Trophoblast cell (in vitro differentiated cells and primary cell): ENCODE results near the gene ART1.
"Not testable (repeated sequence)": the region's sequence is repeated elsewhere in the genome, so short reads cannot be mapped to it uniquely, and the experiment has no call there.

Experiments used
- DNase-seq, 2 donors: peaks; one replicate each; pipeline ENCODE4 v3.0.0-alpha.2; 2016
- H2AFZ ChIP-seq: 2 replicates; pipeline ENCODE4 v1.6.1; 2013; ENCODE audit warnings: low read length, moderate library complexity, mild to moderate bottlenecking; ENCODE audit not compliant: insufficient read depth, poor library complexity
- H2AK5ac ChIP-seq: 2 replicates; pipeline ENCODE4 v1.6.1; 2013; ENCODE audit warnings: mild to moderate bottlenecking, low read length
- H2BK120ac ChIP-seq: 2 replicates; pipeline ENCODE4 v1.6.1; 2013; ENCODE audit warnings: low read length, mild to moderate bottlenecking, moderate library complexity; ENCODE audit not compliant: insufficient read depth, poor library complexity
- H2BK12ac ChIP-seq: 2 replicates; pipeline ENCODE4 v1.6.1; 2013; ENCODE audit warnings: mild to moderate bottlenecking, low read length, moderate library complexity
- H2BK5ac ChIP-seq: 2 replicates; pipeline ENCODE4 v1.6.1; 2013; ENCODE audit warnings: low read length, low read depth, moderate library complexity, mild to moderate bottlenecking; ENCODE audit not compliant: poor library complexity
- H3K14ac ChIP-seq: 2 replicates; pipeline ENCODE4 v1.6.1; 2013; ENCODE audit warnings: mild to moderate bottlenecking, low read length
- H3K18ac ChIP-seq: 2 replicates; pipeline ENCODE4 v1.6.1; 2013; ENCODE audit warnings: mild to moderate bottlenecking, low read length
- H3K23ac ChIP-seq: 2 replicates; pipeline ENCODE4 v1.6.1; 2013; ENCODE audit warnings: low read length
- H3K27ac ChIP-seq: 2 replicates; pipeline ENCODE4 v1.5.1; 2013; ENCODE audit warnings: low read depth, mild to moderate bottlenecking, inconsistent platforms, low read length, moderate library complexity
- H3K27me3 ChIP-seq: 2 replicates; pipeline ENCODE4 v1.6.1; 2013; ENCODE audit warnings: inconsistent platforms, mild to moderate bottlenecking, low read length, moderate library complexity; ENCODE audit not compliant: insufficient read depth
- H3K36me3 ChIP-seq, 2 experiments: 1 replicate in 1 of 2; 2 replicates in 1 of 2; pipeline ENCODE4 v1.6.1; 2013; ENCODE audit warnings: low read length in 2 of 2, mild to moderate bottlenecking in 2 of 2, moderate library complexity in 1 of 2; ENCODE audit not compliant: insufficient read depth in 2 of 2, control insufficient read depth in 1 of 2
- H3K4ac ChIP-seq: 2 replicates; pipeline ENCODE4 v1.6.1; 2013; ENCODE audit warnings: low read depth, mild to moderate bottlenecking, low read length, moderate library complexity
- H3K4me1 ChIP-seq, 2 experiments: 1 replicate in 1 of 2; 2 replicates in 1 of 2; pipeline ENCODE4 v1.6.1; 2013; ENCODE audit warnings: low read length in 2 of 2, mild to moderate bottlenecking in 2 of 2, moderate library complexity in 1 of 2; ENCODE audit not compliant: insufficient read depth in 2 of 2, control insufficient read depth in 1 of 2
- H3K4me2 ChIP-seq: 2 replicates; pipeline ENCODE4 v1.6.1; 2013; ENCODE audit warnings: inconsistent platforms, mild to moderate bottlenecking, low read length, moderate library complexity
- H3K4me3 ChIP-seq: 2 replicates; pipeline ENCODE4 v1.5.1; 2013; ENCODE audit warnings: mild to moderate bottlenecking, low read depth, low read length, inconsistent platforms
- H3K79me1 ChIP-seq: one replicate; pipeline ENCODE4 v1.6.1; 2013; ENCODE audit warnings: low read length
- H3K79me2 ChIP-seq: 2 replicates; pipeline ENCODE4 v1.6.1; 2013; ENCODE audit warnings: low read length, mild to moderate bottlenecking; ENCODE audit not compliant: control insufficient read depth, insufficient read depth, poor library complexity
- H3K9ac ChIP-seq: 2 replicates; pipeline ENCODE4 v1.6.1; 2013; ENCODE audit warnings: mild to moderate bottlenecking, low read length
- H3K9me3 ChIP-seq: 2 replicates; pipeline ENCODE4 v1.6.1; 2013; ENCODE audit warnings: low read depth, mild to moderate bottlenecking, control low read depth, inconsistent platforms, low read length; ENCODE audit not compliant: insufficient read depth
- H4K12ac ChIP-seq: 2 replicates; pipeline ENCODE4 v1.6.1; 2013; ENCODE audit warnings: low read depth, mild to moderate bottlenecking, low read length, moderate library complexity
- H4K8ac ChIP-seq: 2 replicates; pipeline ENCODE4 v1.6.1; 2013; ENCODE audit warnings: low read depth, mild to moderate bottlenecking, low read length, moderate library complexity
- H4K91ac ChIP-seq: one replicate; pipeline ENCODE4 v1.6.1; 2013; ENCODE audit warnings: low read depth, mild to moderate bottlenecking, low read length, moderate library complexity
- WGBS: extraction: QIAGEN DNeasy Blood & Tissue Kit; methylation state at CpG from one replicate; pipeline ENCODE4 v1.1.7; 2013; ENCODE audit warnings: missing lambda C conversion rate; ENCODE audit not compliant: insufficient read length, insufficient coverage; ENCODE audit errors: extremely low coverage; 5-methylcytosine and 5-hydroxymethylcytosine counted together

ART1 gene

DNA sequence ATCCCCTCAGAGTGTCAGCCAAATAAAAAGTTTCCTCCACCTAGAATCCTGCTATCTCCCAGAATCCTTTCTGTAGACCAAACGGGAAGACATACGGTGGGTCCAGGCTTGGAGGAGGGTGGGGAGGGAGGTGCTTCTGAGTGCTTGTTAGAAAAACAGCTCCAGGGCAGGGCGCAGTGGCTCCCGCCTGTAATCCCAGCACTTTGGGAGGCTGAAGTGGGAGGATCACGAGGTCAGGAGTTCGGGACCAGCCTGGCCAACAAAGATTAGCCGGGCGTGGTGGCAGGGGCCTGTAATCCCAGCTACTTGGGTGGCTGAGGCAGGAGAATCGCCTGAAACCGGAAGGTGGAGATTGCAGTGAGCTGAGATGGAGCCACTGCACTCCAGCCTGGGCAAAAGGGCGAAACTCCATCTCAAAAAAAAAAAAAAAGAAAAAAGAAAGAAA lies 1.8 kb upstream of the ART1 start:
- H3K36me3 ChIP-seq, H3K9me3 ChIP-seq, H3K27ac ChIP-seq, H3K27me3 ChIP-seq, H3K79me2 ChIP-seq, H2BK5ac ChIP-seq, DNase-seq, H3K4me3 ChIP-seq, H4K91ac ChIP-seq, H3K14ac ChIP-seq, H3K4ac ChIP-seq, H3K79me1 ChIP-seq, H3K23ac ChIP-seq, H3K9ac ChIP-seq, H2AK5ac ChIP-seq, H2BK12ac ChIP-seq, H4K12ac ChIP-seq, H2BK120ac ChIP-seq, H3K18ac ChIP-seq: not testable (repeated sequence)
- Histone ChIP-seq H2AFZ (peak overlapping the region; percentile 80), H3K4me2 (peak overlapping the region; percentile 86), H4K8ac (peak overlapping the region; percentile 21), H3K4me1 (peaks cover 12% of the 10 kb centered on the region in 2 experiments)
- WGBS: no CpG with 5 or more reads among the region's 11 CpGs

DNA sequence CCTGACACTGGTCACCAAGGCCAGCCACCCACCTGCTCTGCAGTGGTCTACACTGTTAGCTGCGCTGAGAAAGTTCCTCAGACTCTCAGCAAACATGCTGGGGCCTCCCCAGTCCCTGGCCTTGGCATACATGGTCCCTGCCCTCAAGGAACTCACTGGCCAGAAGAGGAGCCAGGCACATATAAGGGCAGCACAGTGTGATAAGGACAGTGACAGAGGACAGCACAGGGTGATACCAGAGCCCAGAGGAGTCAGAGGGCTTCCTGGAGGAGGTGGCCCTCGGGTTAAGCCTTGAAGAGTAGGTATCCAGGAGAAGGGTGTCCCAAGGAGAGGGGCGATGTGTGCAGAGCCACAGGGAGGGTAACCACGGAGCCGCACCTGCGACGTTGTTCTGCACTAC lies 624 bp downstream of the ART1 start:
- H2BK5ac ChIP-seq: no peak overlapping the region
- no peak overlapping the region for H3K27ac ChIP-seq
- no peak overlapping the region for H3K4me2 ChIP-seq
- no peak overlapping the region for H3K14ac ChIP-seq
- H3K9ac ChIP-seq: no peak overlapping the region
- H2BK12ac ChIP-seq: no peak overlapping the region
- H3K79me2 ChIP-seq: peaks cover 3% of the 10 kb centered on the region
- H2BK120ac ChIP-seq: no peak overlapping the region
- H2AFZ ChIP-seq: no peak overlapping the region
- H3K23ac ChIP-seq: no peak overlapping the region
- no peak overlapping the region for H4K8ac ChIP-seq
- peaks cover 12% of the 10 kb centered on the region in 2 experiments for H3K4me1 ChIP-seq
- no peak overlapping the region for H2AK5ac ChIP-seq
- H3K36me3 ChIP-seq: no peaks in the 10 kb centered on the region
- WGBS: no CpG with 5 or more reads among the region's 7 CpGs
- H3K18ac ChIP-seq: no peak overlapping the region
- H3K27me3 ChIP-seq: no peaks in the 10 kb centered on the region
- peaks cover 10% of the 10 kb centered on the region for H3K9me3 ChIP-seq
- H4K12ac ChIP-seq: no peak overlapping the region
- peaks cover 5% of the 10 kb centered on the region for H3K79me1 ChIP-seq
- no peak overlapping the region for H3K4ac ChIP-seq
- no peak overlapping the region for H3K4me3 ChIP-seq
- H4K91ac ChIP-seq: no peak overlapping the region
- no peak for DNase-seq

DNA sequence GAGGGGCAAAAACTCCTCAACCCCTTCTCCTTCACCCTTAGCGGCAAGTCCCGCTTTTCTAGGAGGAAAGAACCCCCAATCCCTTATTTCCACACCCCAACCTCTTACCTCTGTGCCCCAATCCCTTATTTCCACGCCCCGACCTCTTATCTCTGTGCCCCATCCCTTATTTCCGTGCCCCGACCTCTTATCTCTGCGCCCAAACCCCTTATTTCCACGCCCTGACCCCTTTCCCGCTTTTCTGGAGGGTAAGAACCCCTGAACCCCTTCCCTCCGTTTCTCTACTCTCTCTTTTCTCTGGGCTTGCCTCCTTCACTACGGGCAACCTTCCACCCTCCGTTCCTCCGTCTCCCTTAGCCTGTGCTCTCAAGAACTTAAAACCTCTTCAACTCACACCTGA lies 3.9 kb downstream of the ART1 start:
- H3K27me3 ChIP-seq, H3K23ac ChIP-seq, H2BK120ac ChIP-seq, H2AFZ ChIP-seq, H3K4me3 ChIP-seq, H3K9ac ChIP-seq, H4K91ac ChIP-seq, DNase-seq, H3K4me1 ChIP-seq, H2AK5ac ChIP-seq, H3K4me2 ChIP-seq, H3K27ac ChIP-seq, H4K12ac ChIP-seq, H3K9me3 ChIP-seq, H3K18ac ChIP-seq, H3K14ac ChIP-seq, H3K4ac ChIP-seq, H3K79me1 ChIP-seq, H3K79me2 ChIP-seq, H4K8ac ChIP-seq, H2BK12ac ChIP-seq, H3K36me3 ChIP-seq, H2BK5ac ChIP-seq: not testable (repeated sequence)
- no CpG with 5 or more reads among the region's 13 CpGs for WGBS

DNA sequence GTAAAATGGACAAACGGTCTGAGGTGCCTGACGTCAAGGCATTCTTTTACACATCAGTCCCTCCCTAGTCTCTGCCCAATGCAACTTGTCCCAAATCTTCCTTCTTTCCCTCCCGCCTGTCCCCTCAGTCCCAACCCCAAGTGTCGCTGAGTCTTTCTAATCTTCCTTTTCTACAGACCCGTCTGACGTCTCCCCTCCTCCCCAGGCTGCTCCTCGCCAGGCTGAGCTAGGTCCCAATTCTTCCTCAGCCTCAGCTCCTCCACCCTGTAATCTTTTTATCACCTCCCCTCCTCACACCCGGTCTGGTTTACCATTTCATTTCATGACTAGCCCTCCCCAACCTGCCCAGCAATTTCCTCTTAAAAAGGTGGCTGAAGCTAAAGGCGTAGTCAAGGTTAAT lies 4.4 kb downstream of the ART1 start:
- DNase-seq, H3K79me2 ChIP-seq, H4K12ac ChIP-seq, H3K4me2 ChIP-seq, H4K8ac ChIP-seq, H3K79me1 ChIP-seq, H3K23ac ChIP-seq, H2AFZ ChIP-seq, H3K9me3 ChIP-seq, H3K27me3 ChIP-seq, H3K27ac ChIP-seq, H2BK120ac ChIP-seq, H3K4ac ChIP-seq, H3K4me1 ChIP-seq, H3K9ac ChIP-seq, H2AK5ac ChIP-seq, H4K91ac ChIP-seq, H2BK12ac ChIP-seq, H2BK5ac ChIP-seq, H3K36me3 ChIP-seq, H3K18ac ChIP-seq, H3K4me3 ChIP-seq, H3K14ac ChIP-seq: not testable (repeated sequence)
- WGBS: no CpG with 5 or more reads among the region's 9 CpGs
